ENCODE measurements around the gene TTC34.
A peak's percentile ranks its signal among the peaks of the same experiment; 100 is the strongest.
"Not testable (repeated sequence)": the region's sequence is repeated elsewhere in the genome, so short reads cannot be mapped to it uniquely, and the experiment has no call there.

TTC34 gene

DNA sequence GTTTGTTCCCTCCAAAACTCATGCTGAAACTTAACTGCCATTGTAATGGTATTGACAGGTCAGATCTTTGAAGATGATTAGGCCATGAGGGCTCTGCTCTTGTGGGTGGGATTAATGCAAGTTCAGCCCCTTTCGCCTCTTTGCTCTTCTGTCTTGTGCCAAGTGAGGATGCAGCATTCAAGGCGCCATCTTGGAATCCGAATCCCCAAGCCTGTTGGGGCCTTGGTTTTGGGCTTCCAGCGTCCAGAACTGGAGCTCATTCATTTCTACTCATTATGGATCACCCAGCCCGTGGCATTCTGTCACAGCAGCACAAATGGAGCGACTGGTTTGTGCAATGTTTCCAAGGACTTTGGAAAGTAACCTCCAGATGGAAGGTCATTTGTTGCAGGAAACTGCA, 5.6 kb downstream of the TTC34 start:
- DNase-seq: no peak

DNA sequence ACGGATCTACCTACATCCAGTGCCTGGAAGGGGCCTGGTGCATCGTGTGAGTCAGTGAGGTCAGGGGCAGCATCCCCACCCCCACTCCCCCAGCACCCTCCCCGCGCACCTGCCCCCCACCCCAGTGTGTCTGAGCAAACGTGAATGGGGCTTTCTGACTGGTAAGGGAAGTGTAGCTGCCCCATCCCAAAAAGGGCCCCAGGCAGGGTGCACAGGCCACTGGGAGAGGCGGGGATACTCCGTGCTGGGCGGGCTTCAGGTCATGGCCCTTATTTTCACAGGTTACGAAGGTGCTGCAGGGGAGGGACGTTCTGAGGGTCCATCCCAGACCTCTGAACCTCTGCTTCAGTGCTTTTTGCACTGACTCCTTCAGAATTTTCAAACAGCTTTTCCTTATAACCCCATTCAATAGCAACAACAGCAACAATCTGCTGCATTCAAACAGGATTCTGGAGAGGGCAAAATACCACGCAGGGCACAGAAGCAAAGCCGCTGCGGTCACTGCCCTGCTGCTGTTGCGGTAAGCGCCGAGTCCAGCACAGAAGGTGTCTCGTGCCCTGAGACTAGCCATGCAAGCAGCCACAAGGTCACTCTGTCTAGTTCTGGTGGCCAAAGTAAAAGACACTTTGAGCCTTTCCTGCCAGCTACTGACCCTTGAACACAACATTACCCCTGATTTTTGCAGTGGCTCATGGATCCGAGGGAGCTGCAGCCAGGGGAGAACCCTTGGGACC, 10.3 kb downstream of the TTC34 start:
- DNase-seq: no peak

DNA sequence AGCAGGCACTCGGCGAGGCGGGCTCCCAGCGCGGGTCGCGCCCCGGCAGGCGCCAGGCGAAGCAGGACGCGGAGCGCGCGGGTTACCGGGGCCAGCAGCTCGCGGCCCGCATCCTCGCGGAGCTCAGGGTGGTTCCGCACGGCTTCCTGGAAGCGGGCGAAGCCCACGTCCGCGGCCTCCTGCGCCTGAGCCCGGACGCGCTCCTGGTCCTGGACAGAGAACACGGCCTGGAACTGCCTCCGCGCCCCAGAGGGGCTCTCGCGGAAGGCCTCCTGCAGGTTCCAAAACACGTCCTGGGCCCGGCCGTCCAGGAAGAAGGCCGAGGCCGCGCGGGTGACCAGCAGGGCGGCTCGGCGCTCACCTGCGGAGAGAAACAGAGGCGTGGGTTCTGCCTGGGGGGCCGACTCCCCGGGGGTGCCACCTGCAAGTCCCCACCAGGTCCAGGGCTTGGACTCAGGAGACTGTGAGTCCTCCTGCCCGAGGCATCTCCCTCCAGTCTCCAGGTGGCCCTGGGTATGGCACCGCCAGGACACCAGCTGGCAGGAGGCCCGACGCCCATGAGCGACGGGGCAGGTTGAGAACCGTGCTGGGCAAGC, 11.4 kb downstream of the TTC34 start:
- DNase-seq: no peak

DNA sequence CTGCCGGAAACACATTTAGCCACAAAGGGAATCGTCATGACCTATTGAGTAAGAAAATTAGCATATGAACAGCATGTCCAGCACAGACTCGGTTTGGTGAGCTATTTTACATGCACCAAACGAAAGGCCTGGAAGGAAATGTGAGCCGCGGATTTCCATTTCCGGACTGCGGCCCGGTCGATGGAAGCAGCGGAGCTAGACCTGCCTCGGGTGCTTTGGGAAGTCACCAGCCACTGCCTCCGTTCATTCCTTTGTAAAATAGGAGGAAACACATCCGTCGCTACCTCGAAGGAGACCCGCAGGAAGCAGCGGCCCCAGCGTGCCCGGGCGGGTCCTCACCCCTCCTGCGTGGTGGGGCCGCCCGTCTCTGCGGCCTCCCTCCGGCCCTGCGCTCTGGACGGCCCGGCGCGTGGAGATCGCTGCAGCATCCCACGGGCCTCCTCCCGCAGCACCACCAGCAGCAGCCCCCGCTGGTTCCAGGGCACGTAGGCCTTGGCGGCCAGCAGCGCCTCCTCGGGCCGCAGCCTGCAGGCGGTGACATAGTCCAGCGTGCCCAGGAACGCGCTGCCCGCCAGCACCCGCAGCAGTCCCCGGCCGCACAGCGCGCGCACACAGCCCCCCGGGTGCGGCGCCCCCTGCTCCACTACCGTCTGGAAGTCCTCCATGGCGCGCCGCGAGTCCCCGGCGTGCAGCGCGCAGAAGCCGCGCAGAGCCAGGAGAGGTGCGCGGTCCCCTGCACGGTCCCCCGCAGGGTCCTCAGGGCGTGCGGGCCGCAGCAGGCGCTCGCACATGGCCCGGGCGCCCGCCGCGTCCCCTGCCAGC, 12.1 kb downstream of the TTC34 start:
- DNase-seq: no peak

DNA sequence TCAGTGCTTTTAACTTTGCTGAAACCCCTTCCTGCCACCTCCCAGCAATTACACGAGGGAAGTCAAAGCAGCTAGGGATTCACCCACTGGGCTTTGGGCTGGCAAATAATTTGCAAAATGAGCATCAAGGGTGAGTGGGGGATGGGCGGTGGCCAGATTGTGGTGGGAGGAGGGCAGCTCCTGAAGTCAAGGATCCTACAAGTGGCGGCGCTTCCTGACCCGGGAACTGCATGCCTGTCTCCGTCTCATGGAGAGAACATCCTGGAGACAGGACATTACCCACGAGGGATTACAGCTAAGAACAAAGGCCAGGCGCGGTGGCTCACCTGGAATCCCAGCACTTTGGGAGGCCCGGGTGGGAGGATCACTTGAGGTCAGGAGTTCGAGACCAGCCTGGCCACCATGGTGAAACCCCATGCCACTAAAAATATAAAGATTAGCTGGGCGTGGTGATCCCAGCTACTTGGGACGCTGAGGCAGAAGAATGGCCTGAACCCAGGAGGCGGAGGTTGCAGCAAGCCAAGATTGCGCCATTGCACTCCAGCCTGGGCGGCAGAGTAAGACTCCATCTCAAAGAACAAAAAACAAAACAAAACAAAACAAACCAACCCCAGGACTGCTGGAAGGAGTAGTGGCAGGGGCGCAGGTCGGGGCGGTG, 12.9 kb downstream of the TTC34 start:
- no peak for DNase-seq

DNA sequence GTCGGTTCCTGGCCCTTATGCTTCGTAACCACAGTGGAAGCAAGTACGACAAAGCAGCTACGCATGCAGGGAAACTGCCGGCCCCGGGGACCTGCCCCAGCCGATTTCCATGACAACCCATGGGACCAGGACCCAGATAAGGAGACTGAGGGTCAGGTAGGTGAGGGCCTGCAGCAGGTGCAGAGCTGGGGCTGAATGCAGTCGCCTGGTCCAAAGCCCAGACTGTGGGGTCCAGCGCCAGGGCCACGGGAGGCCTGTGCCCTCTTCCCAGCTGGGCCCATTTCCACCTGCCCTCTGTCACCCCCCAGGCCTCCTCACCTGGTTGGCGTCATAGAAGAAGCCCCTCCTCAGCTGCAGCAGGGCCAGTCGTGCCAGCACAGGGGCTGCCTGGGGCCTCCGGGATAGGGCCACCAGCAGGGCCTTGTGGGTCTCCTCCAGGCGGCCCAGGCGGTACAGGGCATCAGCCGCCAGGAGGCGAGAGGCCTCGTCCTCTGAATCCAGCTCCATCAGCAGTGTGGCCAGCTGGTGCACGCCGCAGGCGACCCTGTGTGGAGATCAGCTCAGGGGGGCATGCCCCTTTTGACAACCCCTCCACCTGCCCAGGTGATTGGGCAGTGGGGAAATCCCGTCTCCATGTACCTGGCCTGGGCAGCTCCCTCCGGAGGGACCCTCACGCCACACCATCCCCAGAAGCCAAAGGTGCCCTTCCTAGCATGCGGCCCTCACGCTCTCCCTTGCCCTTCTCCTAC, 14.2 kb downstream of the TTC34 start:
- no peak for DNase-seq

DNA sequence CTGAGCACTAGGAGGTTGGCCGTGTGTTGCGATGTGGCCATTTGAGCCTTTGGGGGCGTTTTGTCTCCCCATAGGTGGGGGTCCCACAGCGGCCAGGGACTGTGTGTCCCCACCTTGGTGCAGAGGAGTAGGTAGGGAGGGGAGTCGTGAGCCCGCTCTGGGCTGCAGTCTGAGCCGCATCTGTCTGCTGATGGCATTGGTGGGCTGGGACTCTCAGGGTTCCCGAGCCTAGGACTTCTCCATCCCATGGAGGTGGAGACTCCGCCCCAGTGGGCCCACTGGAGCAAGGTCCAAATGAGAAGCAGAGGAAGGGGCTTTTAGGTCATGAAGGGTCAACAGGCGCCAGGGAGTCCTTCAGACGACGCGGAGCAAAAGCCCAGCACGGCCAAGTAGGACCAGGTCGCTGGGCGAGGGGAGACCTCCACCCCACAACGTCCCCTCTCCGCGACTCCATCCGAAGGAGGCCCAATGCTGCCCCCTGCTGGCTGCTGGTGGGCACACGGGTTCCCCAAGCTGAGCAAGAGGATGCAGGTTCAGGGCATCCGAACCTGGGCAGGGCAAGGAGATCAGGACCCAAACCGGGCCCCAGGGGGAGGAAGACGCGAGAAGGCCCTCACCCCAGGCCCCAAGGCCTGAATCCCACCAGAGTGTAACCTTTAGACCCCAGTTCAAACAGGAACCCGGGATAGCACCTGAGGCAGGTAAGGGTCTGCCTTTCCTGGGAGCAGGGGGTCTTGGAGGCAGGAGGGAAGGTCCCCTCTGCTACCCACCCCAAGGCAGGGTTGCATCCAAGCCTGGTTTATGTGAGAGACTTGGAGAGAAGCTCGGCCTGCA, 14.9 kb downstream of the TTC34 start:
- DNase-seq: peak; percentile 61 to 73

DNA sequence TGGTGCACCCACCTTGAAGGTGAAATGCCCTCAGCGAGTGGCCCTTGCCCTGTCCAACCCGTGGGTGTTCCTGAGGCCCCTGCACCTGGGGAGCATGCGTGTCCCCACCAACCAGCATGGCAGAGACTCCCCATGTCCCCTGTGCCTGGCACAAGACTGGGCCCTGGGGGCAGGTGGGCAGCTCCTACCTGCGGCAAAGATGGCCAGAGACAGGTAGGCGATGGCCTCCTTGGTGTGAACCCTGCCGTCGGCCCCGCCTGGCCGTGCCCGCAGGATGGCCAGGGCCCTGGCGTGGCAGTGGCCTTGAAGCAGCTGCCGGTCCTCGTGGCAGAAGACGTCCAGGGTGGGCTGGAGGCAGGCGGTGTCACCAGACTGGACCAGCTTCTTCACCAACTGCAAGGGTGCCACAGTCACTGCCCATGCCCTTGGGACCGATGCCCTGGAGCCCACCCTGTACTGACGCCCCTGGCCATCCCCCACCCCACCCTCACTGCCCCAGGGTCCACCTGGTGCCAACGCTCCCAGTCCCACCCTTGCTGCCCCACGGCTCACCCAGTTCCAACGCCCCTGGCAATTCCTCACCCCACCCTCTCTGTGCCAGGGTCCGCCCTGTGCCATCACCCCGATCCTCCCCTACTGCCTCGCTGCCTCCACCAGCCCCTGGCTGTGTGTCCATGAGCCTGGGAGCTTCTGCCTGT, 15.7 kb downstream of the TTC34 start:
- DNase-seq: no peak

DNA sequence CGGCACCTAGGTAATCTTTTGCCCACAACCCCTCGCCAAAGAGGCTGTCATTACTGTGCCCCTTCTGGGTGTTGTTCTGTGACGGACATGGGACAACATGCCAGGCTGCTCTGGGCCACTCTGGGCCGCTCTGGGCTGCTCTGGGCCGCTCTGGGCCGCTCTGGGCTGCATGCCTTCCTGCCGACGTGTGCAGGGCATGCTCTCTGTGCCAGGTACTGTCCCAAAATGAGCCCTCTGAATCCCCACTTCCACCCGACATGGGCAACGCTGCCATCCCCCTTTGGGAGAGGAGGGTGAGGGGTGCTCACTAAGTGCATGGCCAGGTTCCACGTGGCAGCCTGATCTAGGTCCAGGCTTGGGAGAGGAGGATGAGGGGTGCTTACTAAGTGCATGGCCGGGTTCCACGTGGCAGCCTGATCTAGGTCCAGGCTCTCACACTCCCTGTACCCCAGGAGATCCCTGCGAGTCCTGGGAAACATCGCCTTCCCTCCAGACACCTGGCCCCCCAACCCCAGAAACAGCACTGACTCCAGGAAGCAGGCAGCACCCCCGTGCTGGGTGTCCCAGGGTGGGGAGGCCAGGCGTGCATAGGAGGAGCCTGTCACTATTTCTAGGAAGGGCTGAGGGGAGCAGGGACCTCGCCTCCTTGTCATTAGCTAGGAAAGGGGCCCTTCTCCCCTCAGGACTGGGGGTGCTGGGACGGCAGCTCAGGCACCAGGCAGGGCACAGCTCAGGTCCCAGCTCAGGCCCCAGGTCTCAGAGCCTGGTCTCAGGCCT, 16.5 kb downstream of the TTC34 start:
- DNase-seq: no peak

DNA sequence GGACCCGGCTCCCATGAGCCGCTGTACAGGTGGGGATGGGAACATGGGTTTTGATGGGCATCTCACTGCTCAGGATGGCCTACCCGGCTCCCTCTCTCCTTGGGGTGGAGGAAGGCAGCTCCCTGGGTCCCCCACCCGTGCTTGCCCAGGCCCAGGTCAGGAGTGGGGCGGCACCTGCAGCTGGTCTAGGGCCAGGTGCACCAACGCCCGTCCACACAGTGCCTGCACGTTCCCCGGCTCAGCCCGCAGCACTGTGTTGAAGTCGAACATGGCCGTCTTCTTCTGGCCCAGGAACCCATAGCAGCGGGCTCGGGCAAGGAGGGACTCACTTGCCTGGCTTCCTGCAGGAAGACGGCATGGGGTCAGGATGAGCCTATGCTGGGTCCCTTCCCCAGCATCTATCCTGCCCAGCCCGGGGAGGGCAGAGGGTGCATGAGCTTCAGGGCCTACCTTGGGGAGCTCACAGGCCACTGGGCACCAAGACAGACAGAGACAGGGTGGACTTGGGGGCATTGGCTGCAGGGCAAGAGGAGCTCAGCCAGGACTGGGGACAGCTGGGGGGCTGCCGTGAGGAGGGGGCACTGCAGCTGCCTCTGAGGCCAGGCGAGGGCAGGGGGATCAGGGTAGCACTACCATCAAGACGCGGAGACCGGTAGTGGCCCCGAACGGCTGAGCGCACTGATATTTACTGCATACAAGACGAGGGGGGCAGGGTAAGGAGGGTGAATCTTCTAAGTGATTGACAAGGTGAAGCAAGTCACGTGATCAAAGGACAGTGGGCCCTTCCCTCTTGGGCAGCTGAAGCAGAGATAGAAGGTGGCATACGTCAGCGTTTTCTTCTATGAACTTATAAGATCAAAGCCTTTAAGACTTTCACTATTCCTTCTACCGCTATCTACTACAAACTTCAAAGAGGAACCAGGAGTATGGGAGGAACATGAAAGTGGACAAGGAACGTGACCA, 17.8 kb downstream of the TTC34 start:
- no peak for DNase-seq

DNA sequence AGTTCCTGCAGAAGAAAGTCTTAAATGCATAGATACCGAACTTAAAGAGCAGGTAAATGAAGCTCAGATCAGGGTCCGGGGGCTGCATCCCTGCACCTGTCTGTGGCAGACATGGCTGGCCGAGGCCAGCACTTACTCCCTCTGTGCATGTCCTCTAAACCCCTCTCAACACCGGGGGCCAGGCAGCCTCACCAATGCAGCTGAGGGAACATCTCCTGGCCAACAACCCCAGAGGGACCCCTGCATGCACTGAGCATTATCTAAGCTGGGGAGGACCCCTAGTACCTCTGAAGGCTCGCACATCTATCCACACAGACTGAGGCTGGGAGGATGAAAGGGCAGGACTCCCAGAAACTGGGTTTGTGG, 18.4 kb downstream of the TTC34 start:
- DNase-seq: no peak

DNA sequence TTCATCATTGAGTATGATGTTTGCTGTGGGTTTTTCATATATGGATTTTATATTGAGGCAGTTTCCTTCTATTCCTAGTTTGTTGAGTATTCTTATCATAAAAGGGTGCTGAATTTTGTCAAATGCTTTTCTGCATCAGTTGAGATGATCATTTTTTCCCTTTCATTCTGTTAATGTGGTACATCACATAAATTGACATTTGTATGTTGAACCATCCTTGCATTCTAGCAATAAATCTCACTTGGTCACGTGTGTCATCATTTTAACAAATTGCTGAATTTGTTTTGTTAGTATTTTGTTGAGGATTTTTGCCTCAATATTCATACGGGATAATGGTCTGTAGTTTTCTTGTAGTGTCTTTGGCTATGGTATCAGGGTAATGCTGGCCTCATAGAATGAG, 19.9 kb downstream of the TTC34 start:
- DNase-seq: no peak

DNA sequence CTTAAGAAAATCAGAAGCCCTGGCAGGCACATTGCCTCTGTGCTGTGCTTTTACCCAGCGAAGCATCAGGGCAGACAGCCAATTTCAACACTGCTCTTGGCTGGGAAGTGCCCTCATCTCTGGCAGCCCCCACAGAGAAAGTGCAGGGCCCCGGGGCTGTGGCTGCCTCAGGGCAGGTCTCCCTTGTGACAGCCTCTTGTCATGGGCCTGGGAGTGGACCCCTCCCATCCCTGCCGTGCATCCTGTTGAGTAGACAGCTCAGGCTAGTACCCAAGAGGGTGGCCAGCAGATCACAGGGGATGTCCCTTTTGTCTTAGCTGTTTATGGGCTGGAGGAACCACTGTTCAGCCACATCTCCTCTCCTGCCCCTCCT, 23.3 kb downstream of the TTC34 start:
- no peak for DNase-seq

DNA sequence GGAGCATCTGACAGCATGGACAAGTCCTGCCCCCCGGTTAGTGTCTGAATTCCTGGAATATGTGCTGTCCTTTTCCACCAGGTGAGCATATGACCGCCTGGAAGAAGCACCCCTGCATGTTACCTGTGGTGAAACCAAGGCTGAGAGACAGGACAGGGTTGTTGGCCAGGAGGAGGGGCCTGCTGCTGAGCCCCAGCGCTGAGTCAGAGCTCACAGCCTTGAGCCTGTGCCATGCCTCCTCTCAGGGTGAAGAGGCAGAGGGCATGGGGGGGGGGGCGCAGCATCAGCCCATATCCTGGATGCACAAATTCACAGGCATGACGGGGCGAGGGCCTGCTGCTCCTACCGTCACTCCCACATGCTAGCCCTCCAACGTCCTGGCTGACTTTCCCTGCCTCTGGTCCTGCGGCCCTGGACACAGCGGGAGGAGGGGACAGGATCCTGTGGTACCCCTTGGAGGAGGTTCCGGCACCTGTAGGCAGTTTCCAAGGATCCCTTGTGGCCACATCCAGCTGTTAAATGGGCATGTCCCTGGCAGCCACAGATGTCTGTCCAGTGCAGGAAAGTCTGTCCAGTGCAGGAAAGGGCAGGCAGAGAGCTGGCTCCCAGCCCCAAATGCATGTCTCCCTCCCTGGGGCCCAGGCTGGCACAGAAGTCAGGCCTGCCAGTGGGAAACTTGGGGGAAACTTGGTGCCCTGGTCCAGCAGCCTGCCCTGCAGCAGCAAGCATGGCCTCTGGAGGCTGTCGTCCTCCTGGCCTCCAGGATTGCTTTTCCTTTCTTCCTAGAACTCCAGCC, 23.9 kb downstream of the TTC34 start:
- DNase-seq: no peak

DNA sequence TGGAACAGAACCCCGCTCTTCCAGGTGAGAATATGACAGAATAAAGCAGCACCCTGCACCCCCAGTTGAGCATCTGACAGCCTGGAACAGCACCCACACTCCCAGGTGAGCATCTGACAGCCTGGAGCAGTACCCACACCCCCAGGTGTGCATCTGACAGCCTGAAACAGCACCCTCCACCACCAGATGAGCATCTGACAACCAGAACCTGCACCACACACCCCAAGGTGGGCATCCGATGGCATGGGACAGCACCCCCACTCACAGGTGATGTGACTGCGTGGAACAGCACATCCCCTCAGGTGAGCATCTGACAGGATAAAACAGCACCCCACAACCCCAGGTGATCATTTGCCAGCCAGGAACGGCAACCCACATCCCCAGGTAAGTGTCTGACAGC, 26.2 kb downstream of the TTC34 start:
- not testable (repeated sequence) for DNase-seq

DNA sequence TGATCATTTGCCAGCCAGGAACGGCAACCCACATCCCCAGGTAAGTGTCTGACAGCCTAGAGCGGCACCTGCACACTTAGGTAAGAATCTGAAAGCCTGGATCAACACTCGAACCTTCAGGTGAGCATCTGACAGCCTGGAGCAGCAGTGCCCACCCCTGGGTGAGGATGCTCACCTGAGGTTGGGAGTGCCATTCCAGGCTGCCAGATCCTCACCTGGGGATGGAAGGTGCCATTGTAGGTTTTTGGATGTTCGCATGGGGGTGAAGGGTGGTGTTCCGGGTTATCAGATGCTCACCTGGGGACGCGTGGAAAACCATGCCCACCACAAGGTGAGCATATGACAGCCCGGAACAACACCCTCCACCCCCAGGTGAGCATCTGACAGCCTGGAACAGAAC, 33.4 kb downstream of the TTC34 start:
- not testable (repeated sequence) for DNase-seq

DNA sequence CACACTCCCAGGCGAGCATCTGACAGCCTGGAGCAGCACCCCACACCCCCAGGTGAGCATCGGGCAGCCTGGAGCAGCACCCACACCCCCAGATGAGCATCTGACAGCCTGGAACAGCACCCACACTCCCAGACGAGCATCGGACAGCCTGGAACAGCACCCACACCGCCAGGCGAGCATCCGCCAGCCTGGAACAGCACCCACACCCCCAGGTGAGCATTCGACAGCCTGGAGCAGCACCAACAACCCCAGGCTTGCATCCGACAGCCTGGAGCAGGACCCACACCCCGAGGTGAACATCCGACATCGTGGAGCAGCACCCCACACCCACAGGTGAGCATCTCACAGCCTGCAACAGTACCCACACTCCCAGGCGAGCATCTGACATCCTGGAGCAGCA, 42.1 kb downstream of the TTC34 start:
- DNase-seq: not testable (repeated sequence)

DNA sequence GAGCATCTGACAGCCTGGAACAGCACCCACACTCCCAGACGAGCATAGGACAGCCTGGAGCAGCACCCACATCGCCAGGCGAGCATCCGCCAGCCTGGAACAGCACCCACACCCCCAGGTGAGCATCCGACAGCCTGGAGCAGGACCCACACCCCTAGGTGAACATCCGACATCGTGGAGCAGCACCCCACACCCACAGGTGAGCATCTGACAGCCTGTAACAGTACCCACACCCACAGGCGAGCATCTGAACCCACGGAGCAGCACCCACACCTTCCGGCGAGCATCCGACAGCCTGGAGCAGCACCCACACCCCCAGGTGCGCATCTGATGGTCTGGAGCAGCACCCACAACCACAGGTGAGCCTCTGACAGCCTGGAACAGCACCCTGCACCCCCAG, 44.0 kb downstream of the TTC34 start:
- DNase-seq: not testable (repeated sequence)

Measured in CD4-positive, alpha-beta T cell treated with Interferon alpha-2 for 1 hour (primary cell).